GM12878 (cell line): ENCODE data around the gene ANKRD40CL. TPM values are rescaled to one million over a fixed set of nuclear protein-coding genes. Genes with fewer than 3 reads are reported as not detected.

ENCODE experiments used
- BACH1 ChIP-seq: fragments of 450-650 bp; IDR thresholded peaks from 2 replicates; pipeline ENCODE4 v1.6.1; 2017; ENCODE audit warnings: mild to moderate bottlenecking, borderline replicate concordance
- CHD4 ChIP-seq: fragments of 200-600 bp; sonication (generic); IDR thresholded peaks from 2 replicates; pipeline ENCODE4 v1.6.1; 2016; ENCODE audit warnings: mild to moderate bottlenecking
- DPF2 ChIP-seq: fragments of 450-650 bp; IDR thresholded peaks from 2 replicates; pipeline ENCODE4 v1.6.1; 2017; ENCODE audit warnings: mild to moderate bottlenecking
- JUNB ChIP-seq: IDR thresholded peaks from 2 replicates; pipeline ENCODE4 v1.6.1; 2016; ENCODE audit warnings: antibody characterized with exemption, mild to moderate bottlenecking
- KDM1A ChIP-seq: fragments of 200-600 bp; sonication (generic); IDR thresholded peaks from 2 replicates; pipeline ENCODE4 v1.6.1; 2016; ENCODE audit warnings: borderline replicate concordance
- LARP7 ChIP-seq: fragments of 450-650 bp; IDR thresholded peaks from 2 replicates; pipeline ENCODE4 v1.6.1; 2017; ENCODE audit warnings: mild to moderate bottlenecking
- MTA2 ChIP-seq: fragments of 450-650 bp; IDR thresholded peaks from 2 replicates; pipeline ENCODE4 v1.6.1; 2016; ENCODE audit warnings: low read depth, mild to moderate bottlenecking, moderate library complexity
- MYC ChIP-seq: IDR thresholded peaks from 2 replicates; pipeline ENCODE4 v1.6.1; 2011; ENCODE audit warnings: mild to moderate bottlenecking, low read length, moderate library complexity, inconsistent platforms; ENCODE audit not compliant: insufficient read depth, insufficient replicate concordance, insufficient read length, severe bottlenecking
- NFYA ChIP-seq: IDR thresholded peaks from 2 replicates; pipeline ENCODE4 v1.6.1; 2011; ENCODE audit warnings: low read depth, mild to moderate bottlenecking, low read length, improper control_type of control experiment, borderline replicate concordance
- NR2C2 ChIP-seq: IDR thresholded peaks from 2 replicates; pipeline ENCODE4 v1.6.1; 2011; ENCODE audit warnings: borderline replicate concordance, low read depth; ENCODE audit not compliant: control insufficient read depth, insufficient read length
- SMC3 ChIP-seq: IDR thresholded peaks from 2 replicates; pipeline ENCODE4 v1.6.1; 2011; ENCODE audit warnings: low read length, improper control_type of control experiment, borderline replicate concordance
- STAT3 ChIP-seq: IDR thresholded peaks from 2 replicates; pipeline ENCODE4 v1.6.1; 2011; ENCODE audit warnings: low read depth, low read length, improper control_type of control experiment
- ZNF384 ChIP-seq: IDR thresholded peaks from 2 replicates; pipeline ENCODE4 v1.6.1; 2012; ENCODE audit warnings: low read depth, mild to moderate bottlenecking, low read length, improper control_type of control experiment, borderline replicate concordance
- polyA plus RNA-seq, 11 experiments: library from polyadenylated mRNA; depleted of rRNA in 4 of 11; unstranded in 6 of 11; stranded (reverse) in 5 of 11; fragments of >200 nt; fragmentation: Nextera tagmentation in 4 of 11; fragmentation: Illumina TruSeq in 1 of 11; extraction: Ambion mirVana in 4 of 11; extraction: Trizol in 1 of 11; gene quantifications; 1 replicate in 1 of 11; 2 replicates in 10 of 11; pipeline versions ENCODE4 v1.2.1 to v1.2.3, GENCODE V29; 2011 to 2016; ENCODE audit warnings: inconsistent platforms in 2 of 11, missing spikeins in 2 of 11, low read depth in 1 of 11
- total RNA-seq, 4 experiments: library from RNA; depleted of rRNA in 3 of 4; stranded (reverse); fragments of >200 nt in 3 of 4; fragmentation: Illumina TruSeq in 1 of 4; extraction: Trizol in 1 of 4; gene quantifications; 2 replicates each; pipeline versions ENCODE4 v1.2.1 to v1.2.3, GENCODE V29; 2013 to 2021
- TF ChIP-seq, protein P1 (sequence below): fragments of 450-650 bp; IDR thresholded peaks from 2 replicates; pipeline ENCODE4 v1.6.1; 2016; ENCODE audit warnings: mild to moderate bottlenecking
- TF ChIP-seq, protein P2 (sequence below): fragments of 450-650 bp; IDR thresholded peaks from 2 replicates; pipeline ENCODE4 v1.6.1; 2017; ENCODE audit warnings: antibody characterized with exemption, mild to moderate bottlenecking, moderate library complexity
- TF ChIP-seq, protein P3 (sequence below): IDR thresholded peaks from 2 replicates; pipeline ENCODE4 v1.6.1; 2012; ENCODE audit warnings: mild to moderate bottlenecking, low read depth, low read length
- TF ChIP-seq, protein P4 (sequence below): fragments of 450-650 bp; IDR thresholded peaks from 2 replicates; pipeline ENCODE4 v1.6.1; 2018; ENCODE audit warnings: borderline replicate concordance, mild to moderate bottlenecking; ENCODE audit not compliant: partially characterized antibody
- TF ChIP-seq, protein P5 (sequence below): IDR thresholded peaks from 2 replicates; pipeline ENCODE4 v1.6.1; 2011; ENCODE audit warnings: borderline replicate concordance, low read depth, mild to moderate bottlenecking, moderate library complexity, mixed read lengths, low read length; ENCODE audit not compliant: insufficient read depth; ENCODE audit errors: extremely low read length

ANKRD40CL gene
- total and polyA plus RNA-seq, 10 of the 15 experiments (the other 5 are each of a cell fraction or from before 2014, with no cell fraction given), result not detected

DNA sequence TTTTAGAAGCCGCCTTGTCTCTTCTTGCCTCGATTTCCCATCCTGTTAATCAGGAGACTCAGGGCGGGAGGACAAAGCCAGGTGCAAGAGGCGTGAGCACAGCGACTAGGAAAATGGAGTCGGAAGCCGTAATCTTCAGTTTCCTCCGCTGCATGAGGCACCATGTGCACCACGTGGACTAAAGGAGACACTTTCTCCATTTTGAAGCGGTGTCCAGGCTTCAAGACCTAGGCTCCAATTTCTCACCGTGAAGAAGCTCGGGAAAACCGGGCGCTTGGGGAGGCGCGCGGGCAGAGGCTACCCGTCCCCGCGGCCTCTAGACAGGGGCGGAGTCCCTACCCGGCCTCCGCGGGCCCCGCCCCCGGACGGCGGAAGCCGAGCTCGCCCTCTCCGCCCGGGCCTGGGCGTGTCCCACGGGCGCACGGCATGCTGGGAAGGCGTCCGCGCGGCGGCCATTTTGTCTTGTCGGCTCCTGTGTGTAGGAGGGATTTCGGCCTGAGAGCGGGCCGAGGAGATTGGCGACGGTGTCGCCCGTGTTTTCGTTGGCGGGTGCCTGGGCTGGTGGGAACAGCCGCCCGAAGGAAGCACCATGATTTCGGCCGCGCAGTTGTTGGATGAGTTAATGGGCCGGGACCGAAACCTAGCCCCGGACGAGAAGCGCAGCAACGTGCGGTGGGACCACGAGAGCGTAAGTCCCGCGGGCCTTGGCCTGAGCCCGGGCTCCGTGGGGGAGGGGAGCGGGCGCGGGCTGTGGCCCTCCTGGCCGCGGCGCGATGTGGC lies 48.0 kb downstream of the ANKRD40CL start, which contains the start of gene LUC7L3 (continued):
- TF ChIP-seq BACH1, result peak; percentile 63; the same call in 1 of the 2 replicates
- TF ChIP-seq KDM1A, result no peak
- no peak for TF ChIP-seq NR2C2
- TF ChIP-seq, protein P1, sequence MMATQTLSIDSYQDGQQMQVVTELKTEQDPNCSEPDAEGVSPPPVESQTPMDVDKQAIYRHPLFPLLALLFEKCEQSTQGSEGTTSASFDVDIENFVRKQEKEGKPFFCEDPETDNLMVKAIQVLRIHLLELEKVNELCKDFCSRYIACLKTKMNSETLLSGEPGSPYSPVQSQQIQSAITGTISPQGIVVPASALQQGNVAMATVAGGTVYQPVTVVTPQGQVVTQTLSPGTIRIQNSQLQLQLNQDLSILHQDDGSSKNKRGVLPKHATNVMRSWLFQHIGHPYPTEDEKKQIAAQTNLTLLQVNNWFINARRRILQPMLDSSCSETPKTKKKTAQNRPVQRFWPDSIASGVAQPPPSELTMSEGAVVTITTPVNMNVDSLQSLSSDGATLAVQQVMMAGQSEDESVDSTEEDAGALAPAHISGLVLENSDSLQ, result peak; percentile 13; the same call in 1 of the 2 replicates
- TF ChIP-seq ZNF384, result no peak
- TF ChIP-seq, protein P2, sequence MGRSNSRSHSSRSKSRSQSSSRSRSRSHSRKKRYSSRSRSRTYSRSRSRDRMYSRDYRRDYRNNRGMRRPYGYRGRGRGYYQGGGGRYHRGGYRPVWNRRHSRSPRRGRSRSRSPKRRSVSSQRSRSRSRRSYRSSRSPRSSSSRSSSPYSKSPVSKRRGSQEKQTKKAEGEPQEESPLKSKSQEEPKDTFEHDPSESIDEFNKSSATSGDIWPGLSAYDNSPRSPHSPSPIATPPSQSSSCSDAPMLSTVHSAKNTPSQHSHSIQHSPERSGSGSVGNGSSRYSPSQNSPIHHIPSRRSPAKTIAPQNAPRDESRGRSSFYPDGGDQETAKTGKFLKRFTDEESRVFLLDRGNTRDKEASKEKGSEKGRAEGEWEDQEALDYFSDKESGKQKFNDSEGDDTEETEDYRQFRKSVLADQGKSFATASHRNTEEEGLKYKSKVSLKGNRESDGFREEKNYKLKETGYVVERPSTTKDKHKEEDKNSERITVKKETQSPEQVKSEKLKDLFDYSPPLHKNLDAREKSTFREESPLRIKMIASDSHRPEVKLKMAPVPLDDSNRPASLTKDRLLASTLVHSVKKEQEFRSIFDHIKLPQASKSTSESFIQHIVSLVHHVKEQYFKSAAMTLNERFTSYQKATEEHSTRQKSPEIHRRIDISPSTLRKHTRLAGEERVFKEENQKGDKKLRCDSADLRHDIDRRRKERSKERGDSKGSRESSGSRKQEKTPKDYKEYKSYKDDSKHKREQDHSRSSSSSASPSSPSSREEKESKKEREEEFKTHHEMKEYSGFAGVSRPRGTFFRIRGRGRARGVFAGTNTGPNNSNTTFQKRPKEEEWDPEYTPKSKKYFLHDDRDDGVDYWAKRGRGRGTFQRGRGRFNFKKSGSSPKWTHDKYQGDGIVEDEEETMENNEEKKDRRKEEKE, result no peak
- TF ChIP-seq MYC, result no peak
- TF ChIP-seq JUNB, result no peak
- no peak for TF ChIP-seq CHD4
- no peak for TF ChIP-seq MTA2
- peak; percentile 76; the same call in 1 of the 2 replicates for TF ChIP-seq LARP7
- no peak for TF ChIP-seq STAT3
- no peak for TF ChIP-seq NFYA
- TF ChIP-seq, protein P3, sequence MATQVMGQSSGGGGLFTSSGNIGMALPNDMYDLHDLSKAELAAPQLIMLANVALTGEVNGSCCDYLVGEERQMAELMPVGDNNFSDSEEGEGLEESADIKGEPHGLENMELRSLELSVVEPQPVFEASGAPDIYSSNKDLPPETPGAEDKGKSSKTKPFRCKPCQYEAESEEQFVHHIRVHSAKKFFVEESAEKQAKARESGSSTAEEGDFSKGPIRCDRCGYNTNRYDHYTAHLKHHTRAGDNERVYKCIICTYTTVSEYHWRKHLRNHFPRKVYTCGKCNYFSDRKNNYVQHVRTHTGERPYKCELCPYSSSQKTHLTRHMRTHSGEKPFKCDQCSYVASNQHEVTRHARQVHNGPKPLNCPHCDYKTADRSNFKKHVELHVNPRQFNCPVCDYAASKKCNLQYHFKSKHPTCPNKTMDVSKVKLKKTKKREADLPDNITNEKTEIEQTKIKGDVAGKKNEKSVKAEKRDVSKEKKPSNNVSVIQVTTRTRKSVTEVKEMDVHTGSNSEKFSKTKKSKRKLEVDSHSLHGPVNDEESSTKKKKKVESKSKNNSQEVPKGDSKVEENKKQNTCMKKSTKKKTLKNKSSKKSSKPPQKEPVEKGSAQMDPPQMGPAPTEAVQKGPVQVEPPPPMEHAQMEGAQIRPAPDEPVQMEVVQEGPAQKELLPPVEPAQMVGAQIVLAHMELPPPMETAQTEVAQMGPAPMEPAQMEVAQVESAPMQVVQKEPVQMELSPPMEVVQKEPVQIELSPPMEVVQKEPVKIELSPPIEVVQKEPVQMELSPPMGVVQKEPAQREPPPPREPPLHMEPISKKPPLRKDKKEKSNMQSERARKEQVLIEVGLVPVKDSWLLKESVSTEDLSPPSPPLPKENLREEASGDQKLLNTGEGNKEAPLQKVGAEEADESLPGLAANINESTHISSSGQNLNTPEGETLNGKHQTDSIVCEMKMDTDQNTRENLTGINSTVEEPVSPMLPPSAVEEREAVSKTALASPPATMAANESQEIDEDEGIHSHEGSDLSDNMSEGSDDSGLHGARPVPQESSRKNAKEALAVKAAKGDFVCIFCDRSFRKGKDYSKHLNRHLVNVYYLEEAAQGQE, result no peak
- TF ChIP-seq, protein P4, sequence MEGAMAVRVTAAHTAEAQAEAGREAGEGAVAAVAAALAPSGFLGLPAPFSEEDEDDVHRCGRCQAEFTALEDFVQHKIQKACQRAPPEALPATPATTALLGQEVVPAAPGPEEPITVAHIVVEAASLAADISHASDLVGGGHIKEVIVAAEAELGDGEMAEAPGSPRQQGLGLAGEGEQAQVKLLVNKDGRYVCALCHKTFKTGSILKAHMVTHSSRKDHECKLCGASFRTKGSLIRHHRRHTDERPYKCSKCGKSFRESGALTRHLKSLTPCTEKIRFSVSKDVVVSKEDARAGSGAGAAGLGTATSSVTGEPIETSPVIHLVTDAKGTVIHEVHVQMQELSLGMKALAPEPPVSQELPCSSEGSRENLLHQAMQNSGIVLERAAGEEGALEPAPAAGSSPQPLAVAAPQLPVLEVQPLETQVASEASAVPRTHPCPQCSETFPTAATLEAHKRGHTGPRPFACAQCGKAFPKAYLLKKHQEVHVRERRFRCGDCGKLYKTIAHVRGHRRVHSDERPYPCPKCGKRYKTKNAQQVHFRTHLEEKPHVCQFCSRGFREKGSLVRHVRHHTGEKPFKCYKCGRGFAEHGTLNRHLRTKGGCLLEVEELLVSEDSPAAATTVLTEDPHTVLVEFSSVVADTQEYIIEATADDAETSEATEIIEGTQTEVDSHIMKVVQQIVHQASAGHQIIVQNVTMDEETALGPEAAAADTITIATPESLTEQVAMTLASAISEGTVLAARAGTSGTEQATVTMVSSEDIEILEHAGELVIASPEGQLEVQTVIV, result no peak
- no peak for TF ChIP-seq SMC3
- TF ChIP-seq, protein P5, sequence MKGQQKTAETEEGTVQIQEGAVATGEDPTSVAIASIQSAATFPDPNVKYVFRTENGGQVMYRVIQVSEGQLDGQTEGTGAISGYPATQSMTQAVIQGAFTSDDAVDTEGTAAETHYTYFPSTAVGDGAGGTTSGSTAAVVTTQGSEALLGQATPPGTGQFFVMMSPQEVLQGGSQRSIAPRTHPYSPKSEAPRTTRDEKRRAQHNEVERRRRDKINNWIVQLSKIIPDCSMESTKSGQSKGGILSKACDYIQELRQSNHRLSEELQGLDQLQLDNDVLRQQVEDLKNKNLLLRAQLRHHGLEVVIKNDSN, result peak; percentile 53
- peak; percentile 58; the same call in 1 of the 2 replicates for TF ChIP-seq DPF2
